SH-SY5Y (cell line): Measurements from ENCODE around the gene AGER.

Source experiments
- GATA2 ChIP-seq: IDR thresholded peaks from 2 replicates; pipeline ENCODE4 v1.6.1; 2011; ENCODE audit warnings: mild to moderate bottlenecking, low read depth, low read length
- GATA3 ChIP-seq: IDR thresholded peaks from 2 replicates; pipeline ENCODE4 v1.6.1; 2011; ENCODE audit warnings: low read depth, mild to moderate bottlenecking, low read length, moderate library complexity

- no peak for TF ChIP-seq GATA2
- TF ChIP-seq GATA3, result no peak
These were observed 43.5 kb downstream of the AGER start for GRCh38 chr6:32140420-32141046.
